ENCODE data around the gene RNF31.
A peak's percentile ranks its signal among the peaks of the same experiment; 100 is the strongest.

RNF31 gene

DNA sequence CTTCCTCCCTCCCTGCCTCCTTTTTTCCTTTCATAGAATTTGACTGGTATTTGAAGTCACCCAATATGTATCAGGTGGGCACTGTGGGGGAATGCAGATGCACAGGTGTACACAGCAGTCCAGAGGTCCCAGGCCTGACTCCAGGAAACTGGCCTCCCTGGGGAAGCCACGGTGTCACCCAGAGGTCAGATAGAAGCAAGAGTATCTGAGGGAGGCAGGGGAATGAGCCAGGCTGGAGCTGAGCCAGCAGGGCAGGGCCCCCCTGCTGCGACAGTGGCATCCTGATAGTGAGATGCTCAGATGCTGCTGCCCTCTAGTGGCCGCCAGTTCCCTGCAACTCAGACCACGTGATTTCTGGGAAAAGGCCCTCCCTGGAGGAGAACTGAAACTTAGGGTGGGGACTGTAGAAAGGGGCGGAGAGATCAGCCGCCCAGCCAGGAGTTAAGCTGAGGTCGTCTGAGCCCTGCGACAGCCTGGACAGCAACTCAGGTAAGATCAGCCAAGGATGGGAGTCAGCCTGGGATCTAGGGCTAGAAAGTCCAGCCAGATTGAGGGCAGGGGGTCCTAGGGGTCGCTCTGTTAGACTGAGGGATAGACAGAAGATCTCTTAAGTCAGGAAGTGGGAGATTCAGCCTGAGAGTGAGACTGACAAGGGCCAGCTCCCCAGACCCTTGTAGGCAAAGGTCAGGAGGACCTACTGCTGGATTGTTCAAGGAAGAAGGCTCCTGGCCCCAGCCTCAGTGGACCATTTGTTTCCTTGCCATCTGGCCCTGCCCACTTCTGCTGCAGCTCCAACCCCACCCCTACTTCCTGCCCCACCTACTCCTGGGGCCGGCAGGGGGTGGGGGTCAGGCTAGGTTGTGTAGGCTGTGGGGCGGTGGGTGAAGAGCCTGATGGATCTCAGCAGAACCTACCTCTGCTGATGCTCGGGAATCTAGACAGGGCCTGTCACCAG is 13.8 kb downstream of the RNF31 start, which contains the start of gene IRF9:
Gene IRF9, plus strand, starts transcription at position 416 of the 955 bp plus-strand sequence. CDS start 880 bp downstream, outside the sequence.
- peak; percentile 94 for DNase-seq

DNA sequence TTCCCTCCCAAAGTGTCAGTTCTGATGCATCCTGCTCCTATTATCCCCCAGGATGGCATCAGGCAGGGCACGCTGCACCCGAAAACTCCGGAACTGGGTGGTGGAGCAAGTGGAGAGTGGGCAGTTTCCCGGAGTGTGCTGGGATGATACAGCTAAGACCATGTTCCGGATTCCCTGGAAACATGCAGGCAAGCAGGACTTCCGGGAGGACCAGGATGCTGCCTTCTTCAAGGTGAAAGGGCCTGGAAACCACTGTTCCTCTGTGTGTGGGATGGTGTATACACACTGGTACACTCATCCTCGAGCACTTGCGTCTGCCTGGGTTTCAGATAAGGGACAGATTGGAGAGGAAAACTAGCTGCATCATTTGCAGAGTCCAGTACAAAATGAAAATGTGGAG is 14.8 kb downstream of the RNF31 start:
- DNase-seq: no peak

DNA sequence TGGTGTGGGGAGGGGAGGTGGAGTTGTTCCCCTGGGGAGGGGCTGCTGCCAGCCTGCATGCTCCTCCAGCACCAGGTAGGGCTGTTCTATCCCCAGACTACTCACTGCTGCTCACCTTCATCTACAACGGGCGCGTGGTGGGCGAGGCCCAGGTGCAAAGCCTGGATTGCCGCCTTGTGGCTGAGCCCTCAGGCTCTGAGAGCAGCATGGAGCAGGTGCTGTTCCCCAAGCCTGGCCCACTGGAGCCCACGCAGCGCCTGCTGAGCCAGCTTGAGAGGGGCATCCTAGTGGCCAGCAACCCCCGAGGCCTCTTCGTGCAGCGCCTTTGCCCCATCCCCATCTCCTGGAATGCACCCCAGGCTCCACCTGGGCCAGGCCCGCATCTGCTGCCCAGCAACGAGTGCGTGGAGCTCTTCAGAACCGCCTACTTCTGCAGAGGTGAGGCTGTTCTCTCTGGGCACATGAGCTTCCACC is 17.3 kb downstream of the RNF31 start:
- no peak for DNase-seq

DNA sequence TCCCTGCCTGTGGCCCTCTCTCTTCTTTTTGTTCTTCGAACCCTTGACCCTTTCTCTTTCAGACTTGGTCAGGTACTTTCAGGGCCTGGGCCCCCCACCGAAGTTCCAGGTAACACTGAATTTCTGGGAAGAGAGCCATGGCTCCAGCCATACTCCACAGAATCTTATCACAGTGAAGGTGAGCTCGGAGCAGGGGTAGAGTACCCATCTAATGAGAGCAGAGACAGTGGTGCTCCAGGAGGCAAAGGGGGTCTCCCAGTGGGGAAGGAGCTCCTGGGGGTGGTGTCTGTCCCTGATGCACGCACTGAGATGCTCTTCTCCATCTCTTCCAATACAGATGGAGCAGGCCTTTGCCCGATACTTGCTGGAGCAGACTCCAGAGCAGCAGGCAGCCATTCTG is 18.5 kb downstream of the RNF31 start:
- no peak for DNase-seq

DNA sequence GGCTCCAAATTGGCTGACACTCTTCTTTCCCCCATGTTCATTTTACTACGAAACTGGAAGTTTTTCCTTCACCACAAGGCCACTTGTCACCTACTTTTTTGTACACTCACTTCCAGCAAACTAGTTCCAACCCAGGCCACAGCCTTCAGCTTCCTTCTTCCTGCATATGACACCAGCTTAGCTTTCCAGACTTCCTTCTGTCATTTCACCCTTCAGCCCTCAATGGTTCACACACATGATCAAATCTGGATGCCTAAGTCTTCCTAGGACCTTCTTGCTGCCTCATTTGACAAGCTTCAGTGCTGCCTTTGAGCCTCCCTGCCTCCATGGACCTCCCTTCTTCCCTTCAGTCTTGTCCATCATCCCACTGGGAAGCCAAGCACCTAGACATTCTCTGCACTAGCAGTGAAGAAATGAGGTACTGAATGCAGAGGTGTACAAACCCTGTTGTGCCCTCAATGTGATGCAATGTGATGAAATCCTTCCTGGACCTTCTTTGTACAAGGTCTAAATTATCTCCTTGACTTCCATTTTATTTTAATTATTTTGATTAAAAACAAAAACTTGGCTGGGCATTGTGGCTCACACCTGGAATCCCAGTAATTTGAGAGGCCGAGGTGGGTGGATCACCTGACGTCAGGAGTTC is 20.3 kb downstream of the RNF31 start:
- no peak for DNase-seq

DNA sequence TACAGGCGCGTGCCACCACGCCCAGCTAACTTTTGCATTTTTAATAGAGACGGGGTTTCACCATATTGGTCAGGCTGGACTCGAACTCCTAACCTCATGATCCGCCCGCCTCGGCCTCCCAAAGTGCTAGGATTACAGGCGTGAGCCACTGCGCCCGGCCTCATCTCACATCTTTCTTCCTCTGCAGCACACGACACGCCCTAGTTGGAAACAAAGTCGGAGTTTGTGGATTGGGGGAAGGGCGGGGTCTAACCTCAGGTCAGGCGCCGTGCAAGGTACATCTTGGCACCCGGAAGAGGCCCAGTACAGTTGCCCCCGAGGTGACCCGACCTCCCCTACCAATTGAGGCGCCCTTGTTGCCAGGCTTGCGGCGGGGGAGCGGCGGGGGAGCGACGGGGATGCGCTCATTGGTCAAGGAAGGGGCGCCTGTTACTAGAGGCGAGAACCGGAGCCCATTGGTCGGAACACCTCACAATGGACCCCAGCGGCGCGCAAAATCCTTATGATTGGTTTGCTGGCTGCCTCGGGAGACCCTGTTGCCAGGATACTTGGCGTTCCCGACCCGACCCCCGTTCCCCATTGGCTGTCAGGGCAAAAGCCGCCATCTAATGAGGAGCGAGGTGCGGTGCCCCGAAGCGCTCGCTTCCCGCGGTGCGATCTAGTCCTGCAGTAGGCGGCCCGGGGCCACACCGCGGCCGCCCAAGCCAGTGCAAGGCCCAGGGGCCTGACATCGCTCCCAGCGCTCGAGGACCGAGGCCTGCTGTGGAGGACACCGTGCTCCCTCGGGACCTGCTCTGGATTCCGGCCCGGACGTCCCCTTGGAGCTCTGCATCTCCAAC is 24.3 kb downstream of the RNF31 start, which contains the start of gene REC8:
Gene REC8, plus strand, starts transcription at position 659 of the 839 bp plus-strand sequence. CDS start 473 bp downstream, outside the sequence.
- DNase-seq: peak; percentile 84

DNA sequence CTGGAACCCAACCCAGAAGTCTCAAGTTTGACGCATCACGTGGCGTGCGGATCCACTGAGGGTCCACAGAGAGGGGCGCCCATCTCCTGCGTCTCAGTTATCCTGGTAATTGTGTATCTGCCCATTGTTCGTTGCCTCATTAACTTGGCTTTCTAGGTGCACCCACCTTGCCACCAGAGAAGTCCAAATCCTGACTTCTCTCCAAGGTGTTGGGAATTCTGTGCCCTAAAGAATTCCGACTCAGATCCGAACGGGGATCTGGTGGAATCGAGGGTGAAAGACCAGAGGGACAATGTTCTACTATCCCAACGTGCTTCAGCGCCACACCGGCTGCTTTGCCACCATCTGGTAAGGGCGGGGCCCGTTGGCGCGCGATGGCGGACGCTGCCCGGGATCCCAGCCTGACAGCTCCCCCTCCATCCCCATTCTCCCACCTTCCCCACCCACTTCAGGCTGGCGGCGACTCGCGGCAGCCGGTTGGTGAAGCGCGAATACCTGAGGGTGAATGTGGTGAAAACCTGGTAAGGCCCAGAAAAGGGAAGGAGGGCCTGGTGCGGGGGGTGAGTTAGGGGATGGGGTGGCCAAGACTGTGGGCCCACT is 25.1 kb downstream of the RNF31 start:
- no peak for DNase-seq

DNA sequence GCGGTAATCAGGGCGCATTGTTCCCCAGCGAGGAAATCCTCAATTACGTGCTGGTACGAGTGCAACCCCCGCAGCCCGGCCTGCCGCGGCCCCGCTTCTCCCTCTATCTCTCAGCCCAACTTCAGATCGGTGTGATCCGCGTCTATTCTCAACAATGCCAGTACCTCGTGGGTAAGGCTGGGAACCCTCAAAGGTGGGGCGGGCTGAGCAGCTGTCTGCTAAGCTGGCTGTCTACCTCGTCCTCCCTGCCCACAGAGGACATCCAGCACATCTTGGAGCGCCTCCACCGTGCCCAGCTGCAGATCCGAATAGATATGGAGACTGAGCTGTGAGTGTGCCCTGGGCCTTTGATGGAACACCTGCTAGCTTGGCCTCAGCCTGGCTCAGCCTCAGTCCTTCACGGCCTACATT is 25.6 kb downstream of the RNF31 start:
- DNase-seq: no peak

DNA sequence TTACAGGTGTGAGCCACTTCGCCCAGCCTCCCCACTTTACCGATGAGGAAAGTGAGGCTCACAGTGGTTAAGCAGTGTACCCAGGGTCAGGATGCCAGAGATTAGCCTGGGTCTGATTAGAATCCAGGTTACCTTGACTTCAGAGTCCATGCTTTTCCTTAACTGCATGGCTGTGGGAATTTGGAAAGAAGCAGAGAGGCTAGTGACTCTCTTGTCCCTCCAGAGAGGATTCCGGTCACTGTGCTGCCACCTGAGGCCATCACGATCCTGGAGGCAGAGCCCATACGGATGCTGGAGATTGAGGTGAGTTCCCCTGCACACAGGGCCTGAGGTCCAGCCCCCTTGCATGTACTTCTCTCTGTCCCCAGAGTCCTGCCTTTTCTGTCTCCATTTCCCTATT is 29.3 kb downstream of the RNF31 start:
- DNase-seq: no peak

DNA sequence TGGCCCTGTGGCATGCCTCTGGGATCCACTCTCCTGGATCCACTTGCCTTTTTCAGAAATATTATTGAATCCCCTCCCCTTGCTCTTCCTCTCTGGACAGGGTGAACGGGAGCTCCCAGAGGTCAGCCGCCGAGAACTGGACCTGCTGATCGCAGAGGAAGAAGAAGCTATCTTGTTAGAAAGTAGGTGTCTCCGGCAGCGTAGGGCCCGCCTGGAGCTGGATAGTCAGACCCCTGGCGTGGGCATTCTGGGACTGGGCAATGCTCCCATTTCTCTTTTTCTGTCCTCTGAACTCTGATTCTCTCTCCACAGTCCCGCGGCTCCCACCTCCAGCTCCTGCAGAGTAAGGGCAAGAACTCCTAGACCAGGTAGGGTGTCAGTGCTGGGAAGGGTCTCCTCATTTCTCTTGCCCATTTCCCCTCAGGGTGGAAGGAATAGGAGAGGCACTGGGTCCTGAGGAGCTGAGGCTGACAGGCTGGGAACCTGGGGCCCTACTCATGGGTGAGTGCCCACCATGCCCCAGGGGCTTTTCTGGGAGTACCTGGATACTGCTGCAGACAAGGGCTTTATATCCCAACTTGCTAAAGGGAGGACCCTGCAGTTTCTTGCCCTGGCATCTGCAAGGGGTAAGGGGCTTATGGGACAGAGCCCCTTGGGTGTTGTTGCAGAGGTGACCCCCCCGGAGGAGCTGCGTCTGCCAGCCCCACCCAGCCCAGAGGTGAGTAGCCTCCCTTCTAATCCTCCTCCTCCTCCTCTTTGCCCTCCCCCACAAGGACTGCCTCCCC is 29.9 kb downstream of the RNF31 start:
- no peak for DNase-seq

DNA sequence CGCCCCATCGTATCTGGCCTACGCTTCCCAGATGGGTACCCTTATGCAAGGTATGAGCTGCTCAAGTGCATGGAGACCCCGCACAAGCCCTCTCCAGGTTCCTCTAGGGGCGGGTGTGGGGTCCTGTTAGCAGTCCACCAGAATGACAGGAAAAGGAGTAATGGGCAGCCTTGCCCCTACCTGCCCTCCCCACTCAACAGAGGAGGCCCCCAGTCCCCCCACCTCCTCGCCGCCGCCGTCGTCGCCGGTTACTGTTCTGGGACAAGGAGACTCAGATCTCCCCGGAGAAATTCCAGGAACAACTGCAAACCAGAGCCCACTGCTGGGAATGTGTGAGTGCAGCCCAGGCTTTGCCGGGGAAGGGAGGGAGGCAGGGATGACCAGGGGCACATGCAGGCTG is 30.6 kb downstream of the RNF31 start:
- no peak for DNase-seq

DNA sequence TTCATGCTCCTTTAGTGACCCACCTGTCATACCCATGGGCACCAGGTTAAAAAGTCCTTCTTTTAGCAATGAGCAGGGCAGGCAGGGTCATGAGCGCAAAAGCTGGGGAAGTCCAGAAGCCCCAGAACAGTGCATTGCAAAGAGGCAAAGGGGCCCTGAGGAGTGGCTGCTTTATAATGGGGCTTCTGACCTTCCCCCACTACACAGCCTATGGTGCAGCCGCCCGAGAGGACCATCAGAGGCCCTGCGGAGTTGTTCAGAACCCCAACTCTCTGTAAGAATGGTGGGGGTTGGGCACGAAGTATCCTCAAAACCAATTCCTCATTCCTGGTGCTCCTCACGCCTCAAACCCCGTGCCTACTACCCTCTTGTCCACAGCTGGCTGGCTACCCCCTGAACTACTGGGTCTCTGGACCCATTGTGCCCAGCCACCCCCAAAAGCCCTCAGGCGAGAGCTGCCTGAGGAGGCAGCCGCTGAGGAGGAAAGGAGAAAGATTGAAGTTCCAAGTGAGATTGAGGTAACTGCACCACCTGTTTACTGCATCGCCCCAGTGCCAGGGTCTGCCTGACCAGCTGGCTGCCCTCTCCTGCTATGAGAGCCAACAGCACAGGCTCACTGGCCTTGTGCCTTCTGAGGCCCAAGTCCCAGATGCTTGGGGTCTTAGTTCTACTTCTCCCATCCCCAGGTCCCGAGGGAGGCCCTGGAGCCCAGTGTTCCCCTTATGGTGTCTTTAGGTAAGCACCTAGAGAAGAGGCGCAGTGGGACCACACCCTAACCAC is 31.3 kb downstream of the RNF31 start:
- DNase-seq: no peak

DNA sequence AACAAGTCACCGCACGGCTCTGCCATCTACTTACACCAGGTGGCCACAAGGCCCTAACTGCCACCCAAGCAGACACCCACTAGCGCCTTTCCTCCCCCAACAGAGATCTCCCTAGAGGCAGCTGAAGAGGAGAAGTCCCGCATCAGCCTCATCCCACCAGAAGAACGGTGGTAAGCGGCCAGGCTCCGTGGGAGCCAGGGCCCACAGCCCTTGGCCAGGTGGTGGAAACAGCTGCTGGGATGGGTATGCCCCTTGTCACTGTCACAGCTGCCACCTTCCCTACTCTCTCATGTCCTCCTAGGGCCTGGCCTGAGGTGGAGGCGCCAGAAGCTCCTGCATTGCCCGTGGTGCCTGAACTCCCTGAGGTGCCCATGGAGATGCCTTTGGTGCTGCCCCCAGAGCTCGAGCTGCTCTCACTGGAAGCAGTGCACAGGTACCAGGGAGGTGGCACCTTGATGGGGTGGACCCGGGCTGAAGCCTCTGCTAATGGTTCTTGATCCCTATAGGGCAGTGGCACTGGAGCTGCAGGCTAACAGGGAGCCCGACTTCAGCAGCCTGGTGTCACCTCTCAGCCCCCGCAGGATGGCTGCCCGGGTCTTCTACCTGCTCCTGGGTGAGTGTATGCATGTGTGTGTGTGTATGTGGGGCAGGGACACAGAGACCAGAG is 32.1 kb downstream of the RNF31 start:
- no peak for DNase-seq

DNA sequence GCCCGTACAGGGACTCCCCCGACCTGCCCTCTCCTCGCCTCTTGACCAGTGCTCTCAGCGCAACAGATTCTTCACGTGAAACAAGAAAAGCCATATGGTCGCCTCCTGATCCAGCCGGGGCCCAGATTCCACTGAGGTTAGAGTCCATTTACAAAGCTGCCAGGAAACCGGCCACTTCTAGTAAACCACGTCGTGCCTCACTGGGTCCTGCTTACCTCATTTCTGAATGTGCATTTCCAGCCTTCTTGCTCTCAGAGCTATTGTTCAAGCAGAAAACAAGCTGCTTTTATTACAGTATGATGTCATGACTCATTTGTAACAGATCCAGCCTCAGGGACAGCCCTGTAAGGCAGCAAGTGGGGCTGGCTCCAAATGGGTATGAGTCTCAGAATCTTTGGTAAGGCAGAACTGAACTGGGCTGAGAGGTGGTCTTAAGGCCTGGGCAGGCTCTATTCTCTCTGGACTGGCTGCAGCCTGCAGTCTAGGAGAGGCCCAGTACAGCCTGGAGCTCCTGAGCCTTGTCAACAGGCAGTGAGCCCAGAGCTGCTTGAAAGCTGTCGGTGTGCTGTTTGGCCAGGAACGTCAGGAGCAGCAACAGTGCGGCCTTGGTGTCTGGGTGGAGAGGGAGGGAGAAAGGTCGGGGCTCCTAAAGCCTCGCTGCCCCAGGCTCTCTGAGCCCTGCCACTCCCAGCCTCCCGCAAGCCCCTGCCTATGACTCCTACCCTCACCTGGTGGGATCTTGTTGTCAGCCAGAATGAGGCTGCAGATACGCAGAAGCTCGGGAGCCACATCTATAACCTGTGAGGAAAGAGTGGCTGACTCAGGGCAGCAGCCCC is 32.9 kb downstream of the RNF31 start:
- DNase-seq: no peak

DNA sequence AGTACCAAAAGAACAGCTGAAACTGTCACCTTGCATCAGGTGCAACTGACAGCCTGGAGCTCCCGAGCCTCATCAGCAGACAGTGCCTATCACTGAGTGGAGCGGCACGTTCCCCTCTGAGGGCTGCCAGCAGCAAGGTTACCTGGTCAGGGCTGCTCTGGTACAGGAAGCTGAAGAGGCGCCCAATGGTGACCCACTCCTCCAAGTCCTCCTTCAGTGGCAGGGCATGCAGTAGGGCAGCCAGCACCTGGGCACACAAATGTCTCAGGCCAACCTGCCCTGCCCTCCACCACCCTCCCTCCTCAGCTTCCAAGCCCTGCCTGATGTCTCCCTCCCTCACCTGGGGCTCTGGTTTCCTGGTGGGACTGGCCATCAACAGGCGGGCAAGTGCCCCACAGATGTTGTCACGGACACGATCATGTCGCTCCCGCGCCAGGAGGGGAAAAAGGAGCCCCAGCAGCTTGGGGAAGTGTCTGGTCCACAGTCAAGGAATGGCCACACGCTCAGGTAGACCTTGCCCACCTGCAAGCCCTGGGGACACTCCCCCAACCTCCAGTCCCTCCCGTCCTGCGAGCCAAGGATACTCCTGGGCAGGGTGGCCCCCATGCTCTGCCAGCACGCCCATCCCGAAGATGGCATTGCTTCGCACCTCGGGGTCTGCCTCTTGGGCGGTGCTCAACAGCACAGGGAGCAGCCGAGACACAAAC is 34.2 kb downstream of the RNF31 start:
- no peak for DNase-seq

DNA sequence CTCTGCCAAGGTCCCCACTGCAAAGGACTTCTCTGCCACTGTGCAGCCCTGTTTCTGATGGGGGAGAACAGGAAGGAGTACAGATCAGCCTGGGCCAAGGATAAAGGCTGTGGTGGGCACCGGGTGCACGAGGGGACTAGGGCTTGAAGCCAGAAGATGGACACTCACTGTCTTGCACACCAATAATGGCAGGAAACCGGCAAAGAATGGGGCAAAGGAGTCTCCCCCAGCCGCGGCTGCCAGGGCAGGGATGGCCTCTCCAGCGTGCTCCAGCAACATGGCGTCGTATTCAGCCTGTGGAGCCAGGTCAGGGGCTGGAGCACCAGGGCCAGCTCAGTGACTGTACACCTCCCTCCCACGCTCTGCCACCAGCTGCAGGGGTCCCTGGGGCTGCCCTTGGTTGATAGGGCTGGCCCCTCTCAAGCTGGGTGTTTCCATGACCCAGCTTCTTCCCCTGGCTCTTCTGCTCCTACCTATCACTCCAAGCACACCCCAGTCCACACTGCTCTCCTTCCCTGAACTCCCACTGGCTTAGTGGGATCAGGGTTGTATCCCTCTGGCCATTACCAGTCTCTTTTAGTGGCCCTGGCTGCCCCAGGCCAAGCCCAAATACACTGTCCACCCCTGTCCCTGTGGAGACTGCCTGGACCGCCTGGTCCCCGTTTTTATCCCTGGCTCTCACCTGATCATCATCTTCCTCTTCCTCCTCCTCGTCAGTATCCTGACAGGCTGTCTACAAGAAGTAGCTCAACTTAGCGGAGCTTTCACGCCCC is 35.0 kb downstream of the RNF31 start:
- DNase-seq: no peak

DNA sequence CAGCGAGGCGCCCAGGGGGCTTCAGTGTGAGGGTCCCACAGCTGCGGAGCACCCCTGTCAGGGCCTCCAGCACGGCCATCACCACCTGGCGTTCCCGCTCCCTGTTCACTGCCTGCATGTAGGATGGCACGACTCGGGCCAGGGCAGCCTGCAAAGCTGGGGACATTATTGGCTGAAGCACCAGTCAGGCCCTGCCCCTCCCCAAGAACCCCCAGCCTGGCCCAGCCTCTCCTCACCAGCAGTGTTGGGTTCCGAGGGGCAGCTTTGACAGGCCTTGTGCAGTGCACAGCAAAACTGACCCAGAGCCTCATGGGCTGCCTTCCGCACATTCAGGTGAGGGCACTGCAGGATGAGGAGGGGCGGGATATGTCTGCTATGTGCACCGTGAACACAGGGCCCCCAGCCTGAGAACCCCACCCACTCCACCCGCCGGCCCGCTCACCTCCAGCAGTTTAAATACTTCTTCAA is 35.8 kb downstream of the RNF31 start:
- no peak for DNase-seq
